C4-2B (cell line): ENCODE measurements around the gene FRMD4A.

Experiments
- CTCF ChIP-seq: fragments of 450-650 bp; conservative IDR thresholded peaks from 2 replicates; pipeline ENCODE4 v1.5.1; 2017; ENCODE audit warnings: mild to moderate bottlenecking
- ZFX ChIP-seq: fragments of 450-650 bp; IDR thresholded peaks from 2 replicates; pipeline ENCODE4 v1.6.1; 2017

GRCh38 chr10:13776861-13777311, 553.8 kb downstream of the FRMD4A start:
- TF ChIP-seq CTCF, result no peak
- no peak for TF ChIP-seq ZFX
